Gastrocnemius medialis (tissue), 4 donors: ENCODE measurements around the gene MAP7.

Experiments used
- CTCF ChIP-seq, 5 experiments: fragments of 450-650 bp in 3 of 5; fragments of 200-600 bp in 2 of 5; sonication (generic) in 2 of 5; IDR thresholded peaks in 4 of 5; conservative IDR thresholded peaks in 1 of 5; 1 replicate in 4 of 5; 2 replicates in 1 of 5; pipeline ENCODE4 v1.5.1; 2016 to 2019; ENCODE audit warnings: antibody characterized with exemption in 5 of 5, mild to moderate bottlenecking in 3 of 5, moderate library complexity in 3 of 5
- POLR2A ChIP-seq, 2 donors: fragments of 450-650 bp; IDR thresholded peaks; one replicate each; pipeline ENCODE4 v1.6.1; 2017; ENCODE audit warnings: antibody characterized with exemption in 2 of 2, mild to moderate bottlenecking in 2 of 2, moderate library complexity in 2 of 2

GRCh38 chr6:136425793-136426192 lies 124.4 kb downstream of the MAP7 start:
- TF ChIP-seq POLR2A (IDR thresholded peaks at IDR 0.05) (no peak), CTCF (IDR thresholded peaks at IDR 0.05 in 4 of 5, conservative IDR thresholded peaks at IDR 0.05 in 1 of 5) (no peak)
